GM12878 (cell line): Measurements from ENCODE around the gene ABTB1. TPM values are rescaled to one million over a fixed set of nuclear protein-coding genes. Genes with fewer than 3 reads are reported as not detected.

Experiments
- ATAC-seq: fragments of 200-7000 bp; cut with Tn5 transposase; 3 replicates; pipeline ENCODE4 v1.9.1; 2020; ENCODE audit warnings: mild to moderate bottlenecking, moderate library complexity
- BruUV-seq: library from RNA; stranded (reverse); fragments of 400-500 nt; replicated peaks from 2 replicates; lab custom pipeline; 2021; lab: Mats Ljungman, UMichigan
- CTCF ChIA-PET: fragments of 300-600 bp; sonication (Branson Sonifier 250); formaldehyde crosslinking; extraction: SDS; loops from one replicate; lab custom pipeline; 2021; ENCODE audit warnings: inconsistent platforms; lab: Yijun Ruan, JAX
- POLR2A ChIA-PET: fragments of 350-600 bp; formaldehyde crosslinking; extraction: SDS; loops from one replicate; lab custom pipeline; 2021; ENCODE audit warnings: inconsistent platforms; lab: Charles Lee
- RAD21 ChIA-PET: fragments of 300-600 bp; sonication (Branson Sonifier 250); formaldehyde crosslinking; loops from one replicate; lab custom pipeline; 2023; ENCODE audit warnings: antibody characterized with exemption; ENCODE audit not compliant: unreplicated experiment; lab: Charles Lee
- SMC1A ChIA-PET: fragments of 300-600 bp; sonication (Branson Sonifier 250); formaldehyde crosslinking; loops from one replicate; lab custom pipeline; 2023; ENCODE audit not compliant: unreplicated experiment, uncharacterized antibody; lab: Charles Lee
- DNase-seq: peaks from one replicate; pipeline ENCODE4 v3.0.0-alpha.2; 2011; ENCODE audit warnings: low read depth, low spot score
- FAIRE-seq: peaks from 3 replicates; lab custom pipeline; 2011; peaks lifted over from hg19 to GRCh38; lab: Jason Lieb, UNC
- H2AFZ ChIP-seq: 2 replicates; pipeline ENCODE4 v1.6.0; 2011; ENCODE audit warnings: low read depth, low read length, control low read depth; ENCODE audit not compliant: control insufficient read depth
- H3K27ac ChIP-seq: 2 replicates; pipeline ENCODE4 v1.5.1; 2011; ENCODE audit warnings: control low read depth; ENCODE audit not compliant: control insufficient read depth, insufficient read depth
- H3K27me3 ChIP-seq, 2 experiments: replicated peaks in 1 of 2; 2 replicates each; pipeline versions ENCODE4 v1.6.0 to v1.6.1; 2011; ENCODE audit warnings: low read length in 1 of 2; ENCODE audit not compliant: control insufficient read depth in 2 of 2, insufficient read depth in 2 of 2
- H3K36me3 ChIP-seq, 2 experiments: 2 replicates each; pipeline ENCODE4 v1.5.1; 2011; ENCODE audit warnings: low read length in 1 of 2; ENCODE audit not compliant: control insufficient read depth in 2 of 2, insufficient read depth in 2 of 2
- H3K4me1 ChIP-seq: 2 replicates; pipeline ENCODE4 v1.6.1; 2011; ENCODE audit warnings: mild to moderate bottlenecking, low read length, moderate library complexity, mixed read lengths; ENCODE audit not compliant: control insufficient read depth, insufficient read depth
- H3K4me2 ChIP-seq: 2 replicates; pipeline ENCODE4 v1.6.0; 2011; ENCODE audit warnings: control low read depth; ENCODE audit not compliant: control insufficient read depth, insufficient read depth
- H3K4me3 ChIP-seq: fragments of 200-600 bp; sonication (generic); 2 replicates; pipeline ENCODE4 v1.5.1; 2016
- H3K79me2 ChIP-seq: 2 replicates; pipeline ENCODE4 v1.6.0; 2011; ENCODE audit warnings: low read length; ENCODE audit not compliant: control insufficient read depth, insufficient read depth
- H3K9ac ChIP-seq: 2 replicates; pipeline ENCODE4 v1.8.0; 2011; ENCODE audit warnings: low read length, control low read depth, mixed read lengths; ENCODE audit not compliant: control insufficient read depth, insufficient read depth
- H3K9me3 ChIP-seq: replicated peaks from 3 replicates; pipeline ENCODE4 v1.5.1; 2011; ENCODE audit warnings: mild to moderate bottlenecking, low read length; ENCODE audit not compliant: control insufficient read depth, insufficient read depth
- H4K20me1 ChIP-seq: 2 replicates; pipeline ENCODE4 v1.6.0; 2011; ENCODE audit not compliant: control insufficient read depth, insufficient read depth
- ASH2L ChIP-seq: fragments of 300-600, 200-600 bp; sonication (generic); IDR thresholded peaks from 2 replicates; pipeline ENCODE4 v1.6.1; 2017; ENCODE audit warnings: low read depth, mild to moderate bottlenecking, borderline replicate concordance
- CBX5 ChIP-seq: sonication (generic); IDR thresholded peaks from 2 replicates; pipeline ENCODE4 v1.6.1; 2016; ENCODE audit warnings: low read depth, moderate library complexity, mild to moderate bottlenecking, inconsistent platforms
- EGR1 ChIP-seq, 2 experiments: IDR thresholded peaks; 1 replicate in 1 of 2; 2 replicates in 1 of 2; pipeline ENCODE4 v1.6.1; 2011 to 2012; ENCODE audit warnings: low read depth in 2 of 2, low read length in 2 of 2, borderline replicate concordance in 1 of 2, mild to moderate bottlenecking in 1 of 2, moderate library complexity in 1 of 2
- FOXK2 ChIP-seq: fragments of 450-650 bp; IDR thresholded peaks from 2 replicates; pipeline ENCODE4 v1.6.1; 2017; ENCODE audit warnings: mild to moderate bottlenecking, moderate library complexity
- HDAC2 ChIP-seq: fragments of 200-600 bp; sonication (generic); IDR thresholded peaks from 2 replicates; pipeline ENCODE4 v1.6.1; 2017
- MEF2A ChIP-seq: IDR thresholded peaks from 2 replicates; pipeline ENCODE4 v1.6.1; 2011; ENCODE audit warnings: low read depth, mild to moderate bottlenecking, low read length, moderate library complexity; ENCODE audit not compliant: insufficient read depth
- NFXL1 ChIP-seq: fragments of 450-650 bp; IDR thresholded peaks from 2 replicates; pipeline ENCODE4 v1.6.1; 2017; ENCODE audit warnings: antibody characterized with exemption, mild to moderate bottlenecking, borderline replicate concordance
- POLR2A ChIP-seq: IDR thresholded peaks from 2 replicates; pipeline ENCODE4 v1.6.1; 2011; ENCODE audit warnings: low read depth, mild to moderate bottlenecking, low read length
- SIN3A ChIP-seq: IDR thresholded peaks from 2 replicates; pipeline ENCODE4 v1.6.1; 2012; ENCODE audit warnings: low read depth, low read length, improper control_type of control experiment
- TCF12 ChIP-seq: IDR thresholded peaks from 2 replicates; pipeline ENCODE4 v1.6.1; 2011; ENCODE audit warnings: low read depth, mild to moderate bottlenecking, low read length
- TCF3 ChIP-seq: IDR thresholded peaks from 2 replicates; pipeline ENCODE4 v1.6.1; 2012; ENCODE audit warnings: low read depth, mild to moderate bottlenecking, low read length, borderline replicate concordance; ENCODE audit not compliant: insufficient read depth
- WRNIP1 ChIP-seq: IDR thresholded peaks from 2 replicates; pipeline ENCODE4 v1.6.1; 2011; ENCODE audit warnings: low read depth, low read length, improper control_type of control experiment, borderline replicate concordance
- WGBS: methylation state at CpG from one replicate; pipeline ENCODE4 v1.1.6; 2016; ENCODE audit warnings: low lambda C conversion rate; ENCODE audit not compliant: insufficient replicate concordance, insufficient coverage; ENCODE audit errors: missing lambda C conversion rate; 5-methylcytosine and 5-hydroxymethylcytosine counted together
- in situ Hi-C: fragments of 300-500 bp; cut with MboI; formaldehyde crosslinking; loops from 9 replicates; pipeline ENCODE4 v1.14.3; 2018; ENCODE audit warnings: mixed read lengths
- intact Hi-C: fragments of 100-400 bp; cut with micrococcal nuclease; formaldehyde crosslinking; loops from one replicate; pipeline ENCODE4 v1.14.2; 2022; ENCODE audit not compliant: unreplicated experiment
- polyA plus RNA-seq, 11 experiments: library from polyadenylated mRNA; depleted of rRNA in 4 of 11; unstranded in 6 of 11; stranded (reverse) in 5 of 11; fragments of >200 nt; fragmentation: Nextera tagmentation in 4 of 11; fragmentation: Illumina TruSeq in 1 of 11; extraction: Ambion mirVana in 4 of 11; extraction: Trizol in 1 of 11; gene quantifications; 1 replicate in 1 of 11; 2 replicates in 10 of 11; pipeline versions ENCODE4 v1.2.1 to v1.2.3, GENCODE V29; 2011 to 2016; ENCODE audit warnings: inconsistent platforms in 2 of 11, missing spikeins in 2 of 11, low read depth in 1 of 11
- total RNA-seq, 4 experiments: library from RNA; depleted of rRNA in 3 of 4; stranded (reverse); fragments of >200 nt in 3 of 4; fragmentation: Illumina TruSeq in 1 of 4; extraction: Trizol in 1 of 4; gene quantifications; 2 replicates each; pipeline versions ENCODE4 v1.2.1 to v1.2.3, GENCODE V29; 2013 to 2021
- TF ChIP-seq, protein P1 (sequence below): fragments of 450-650 bp; IDR thresholded peaks from 2 replicates; pipeline ENCODE4 v1.6.1; 2018; ENCODE audit warnings: borderline replicate concordance, mild to moderate bottlenecking; ENCODE audit not compliant: partially characterized antibody
- TF ChIP-seq, protein P2 (sequence below): fragments of 450-650 bp; IDR thresholded peaks from 2 replicates; pipeline ENCODE4 v1.6.1; 2017; ENCODE audit warnings: borderline replicate concordance
- TF ChIP-seq, protein P3 (sequence below): fragments of 450-650 bp; formaldehyde crosslinking; IDR thresholded peaks from 2 replicates; pipeline ENCODE4 v1.4.0; 2022; ENCODE audit warnings: mild to moderate bottlenecking, moderate library complexity
- TF ChIP-seq, protein P4 (sequence below): IDR thresholded peaks from 2 replicates; pipeline ENCODE4 v1.6.1; 2011; ENCODE audit warnings: low read depth, low read length, improper control_type of control experiment, borderline replicate concordance

Gene ABTB1
- total and polyA plus RNA-seq, 10 of the 15 experiments (the other 5 are each of a cell fraction or from before 2014, with no cell fraction given): 0.11 to 10.2 (median 7.1) TPM

DNA sequence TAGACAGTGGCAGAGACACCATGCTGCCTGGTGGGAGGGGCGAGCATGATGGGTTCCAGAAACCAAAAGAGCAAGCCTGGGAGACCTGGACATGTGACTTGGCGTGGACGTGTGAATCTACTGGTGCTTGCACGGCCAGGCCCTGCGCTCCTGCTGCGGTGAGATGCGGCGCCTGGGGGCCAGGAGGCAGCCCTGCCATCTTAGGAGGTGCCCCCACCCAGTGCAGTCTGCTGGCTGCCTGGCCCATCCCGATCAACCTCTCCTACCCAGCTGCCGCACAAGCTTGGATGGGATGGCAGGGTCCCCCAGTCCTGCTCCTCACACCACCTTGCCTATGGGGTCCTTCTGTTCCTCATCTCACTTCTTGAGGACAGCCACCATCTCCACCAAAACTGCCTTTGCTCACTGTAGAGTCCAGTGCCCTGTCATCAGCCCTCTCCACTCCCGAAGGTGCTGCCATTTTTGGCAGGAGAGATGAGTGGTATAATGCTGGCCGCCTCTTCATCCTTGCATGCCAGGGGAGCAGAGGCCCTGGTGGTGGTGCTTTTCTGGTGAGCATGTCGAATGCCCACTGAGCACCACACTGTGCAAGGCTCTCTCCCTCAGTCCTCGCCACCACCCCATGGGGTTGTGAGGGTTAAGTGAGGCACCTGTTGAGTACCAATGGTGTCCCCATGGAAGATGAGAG lies 3.1 kb upstream of the ABTB1 start:
- in situ Hi-C loops (no loop called here), intact Hi-C loops (no loop called here)
- no peaks in the 10 kb centered on the region for H3K9me3 ChIP-seq
- H3K27me3 ChIP-seq: no peaks in the 10 kb centered on the region
- no TSS peak for BruUV-seq
- ATAC-seq: no peak
- H4K20me1 ChIP-seq: no peaks in the 10 kb centered on the region
- no peak overlapping the region for H2AFZ ChIP-seq
- FAIRE-seq: no peak
- no peak overlapping the region for H3K4me3 ChIP-seq
- H3K36me3 ChIP-seq: no peaks in the 10 kb centered on the region
- DNase-seq: no peak
- H3K27ac ChIP-seq: no peak overlapping the region
- RAD21 ChIA-PET: no interaction called here
- no peak overlapping the region for H3K9ac ChIP-seq
- CTCF ChIA-PET: no interaction called here
- 82% methylated on average over 14 of the region's 14 CpGs for WGBS
- no peak overlapping the region for H3K4me2 ChIP-seq
- peaks cover 11% of the 10 kb centered on the region; the same call in 1 of the 2 replicates for H3K4me1 ChIP-seq
- peaks cover 7% of the 10 kb centered on the region for H3K79me2 ChIP-seq
- POLR2A ChIA-PET: no interaction called here
- SMC1A ChIA-PET: interaction anchor here (1.2 kb wide), 1 partner anchor 165 kb away, joined by 3 read pairs; no protein-coding TSS in a partner anchor
- TF ChIP-seq POLR2A (no peak), TCF3 (no peak), MEF2A (no peak), EGR1 (IDR thresholded peaks at IDR 0.05; ENCODE audit: borderline replicate concordance in 1 of 2, low read depth in 2 of 2, low read length in 2 of 2) (no peak), TCF12 (no peak), CBX5 (no peak), SIN3A (no peak), WRNIP1 (no peak), NFXL1 (no peak), FOXK2 (no peak), ASH2L (no peak), HDAC2 (no peak)
- TF ChIP-seq, protein P1, sequence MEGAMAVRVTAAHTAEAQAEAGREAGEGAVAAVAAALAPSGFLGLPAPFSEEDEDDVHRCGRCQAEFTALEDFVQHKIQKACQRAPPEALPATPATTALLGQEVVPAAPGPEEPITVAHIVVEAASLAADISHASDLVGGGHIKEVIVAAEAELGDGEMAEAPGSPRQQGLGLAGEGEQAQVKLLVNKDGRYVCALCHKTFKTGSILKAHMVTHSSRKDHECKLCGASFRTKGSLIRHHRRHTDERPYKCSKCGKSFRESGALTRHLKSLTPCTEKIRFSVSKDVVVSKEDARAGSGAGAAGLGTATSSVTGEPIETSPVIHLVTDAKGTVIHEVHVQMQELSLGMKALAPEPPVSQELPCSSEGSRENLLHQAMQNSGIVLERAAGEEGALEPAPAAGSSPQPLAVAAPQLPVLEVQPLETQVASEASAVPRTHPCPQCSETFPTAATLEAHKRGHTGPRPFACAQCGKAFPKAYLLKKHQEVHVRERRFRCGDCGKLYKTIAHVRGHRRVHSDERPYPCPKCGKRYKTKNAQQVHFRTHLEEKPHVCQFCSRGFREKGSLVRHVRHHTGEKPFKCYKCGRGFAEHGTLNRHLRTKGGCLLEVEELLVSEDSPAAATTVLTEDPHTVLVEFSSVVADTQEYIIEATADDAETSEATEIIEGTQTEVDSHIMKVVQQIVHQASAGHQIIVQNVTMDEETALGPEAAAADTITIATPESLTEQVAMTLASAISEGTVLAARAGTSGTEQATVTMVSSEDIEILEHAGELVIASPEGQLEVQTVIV: no peak
- TF ChIP-seq, protein P2, sequence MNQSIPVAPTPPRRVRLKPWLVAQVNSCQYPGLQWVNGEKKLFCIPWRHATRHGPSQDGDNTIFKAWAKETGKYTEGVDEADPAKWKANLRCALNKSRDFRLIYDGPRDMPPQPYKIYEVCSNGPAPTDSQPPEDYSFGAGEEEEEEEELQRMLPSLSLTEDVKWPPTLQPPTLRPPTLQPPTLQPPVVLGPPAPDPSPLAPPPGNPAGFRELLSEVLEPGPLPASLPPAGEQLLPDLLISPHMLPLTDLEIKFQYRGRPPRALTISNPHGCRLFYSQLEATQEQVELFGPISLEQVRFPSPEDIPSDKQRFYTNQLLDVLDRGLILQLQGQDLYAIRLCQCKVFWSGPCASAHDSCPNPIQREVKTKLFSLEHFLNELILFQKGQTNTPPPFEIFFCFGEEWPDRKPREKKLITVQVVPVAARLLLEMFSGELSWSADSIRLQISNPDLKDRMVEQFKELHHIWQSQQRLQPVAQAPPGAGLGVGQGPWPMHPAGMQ: no peak
- TF ChIP-seq, protein P3, sequence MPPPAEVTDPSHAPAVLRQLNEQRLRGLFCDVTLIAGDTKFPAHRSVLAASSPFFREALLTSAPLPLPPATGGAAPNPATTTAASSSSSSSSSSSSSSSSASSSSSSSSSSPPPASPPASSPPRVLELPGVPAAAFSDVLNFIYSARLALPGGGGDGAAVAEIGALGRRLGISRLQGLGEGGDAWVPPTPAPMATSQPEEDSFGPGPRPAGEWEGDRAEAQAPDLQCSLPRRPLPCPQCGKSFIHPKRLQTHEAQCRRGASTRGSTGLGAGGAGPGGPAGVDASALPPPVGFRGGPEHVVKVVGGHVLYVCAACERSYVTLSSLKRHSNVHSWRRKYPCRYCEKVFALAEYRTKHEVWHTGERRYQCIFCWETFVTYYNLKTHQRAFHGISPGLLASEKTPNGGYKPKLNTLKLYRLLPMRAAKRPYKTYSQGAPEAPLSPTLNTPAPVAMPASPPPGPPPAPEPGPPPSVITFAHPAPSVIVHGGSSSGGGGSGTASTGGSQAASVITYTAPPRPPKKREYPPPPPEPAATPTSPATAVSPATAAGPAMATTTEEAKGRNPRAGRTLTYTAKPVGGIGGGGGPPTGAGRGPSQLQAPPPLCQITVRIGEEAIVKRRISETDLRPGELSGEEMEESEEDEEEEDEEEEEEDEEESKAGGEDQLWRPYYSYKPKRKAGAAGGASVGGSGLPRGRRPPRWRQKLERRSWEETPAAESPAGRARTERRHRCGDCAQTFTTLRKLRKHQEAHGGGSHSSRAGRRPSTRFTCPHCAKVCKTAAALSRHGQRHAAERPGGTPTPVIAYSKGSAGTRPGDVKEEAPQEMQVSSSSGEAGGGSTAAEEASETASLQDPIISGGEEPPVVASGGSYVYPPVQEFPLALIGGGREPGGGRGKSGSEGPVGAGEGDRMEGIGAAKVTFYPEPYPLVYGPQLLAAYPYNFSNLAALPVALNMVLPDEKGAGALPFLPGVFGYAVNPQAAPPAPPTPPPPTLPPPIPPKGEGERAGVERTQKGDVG (CRISPR knock-in tag): no peak
- TF ChIP-seq, protein P4, sequence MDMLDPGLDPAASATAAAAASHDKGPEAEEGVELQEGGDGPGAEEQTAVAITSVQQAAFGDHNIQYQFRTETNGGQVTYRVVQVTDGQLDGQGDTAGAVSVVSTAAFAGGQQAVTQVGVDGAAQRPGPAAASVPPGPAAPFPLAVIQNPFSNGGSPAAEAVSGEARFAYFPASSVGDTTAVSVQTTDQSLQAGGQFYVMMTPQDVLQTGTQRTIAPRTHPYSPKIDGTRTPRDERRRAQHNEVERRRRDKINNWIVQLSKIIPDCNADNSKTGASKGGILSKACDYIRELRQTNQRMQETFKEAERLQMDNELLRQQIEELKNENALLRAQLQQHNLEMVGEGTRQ: no peak
